H54 (cell line): ENCODE results near the gene SFT2D3.

ENCODE experiments used
- DNase-seq: peaks from one replicate; pipeline ENCODE4 v3.0.0; 2011; ENCODE audit warnings: low spot score, mixed read lengths; ENCODE audit not compliant: insufficient read length
- FAIRE-seq: peaks from 3 replicates; lab custom pipeline; 2011; peaks lifted over from hg19 to GRCh38; lab: Jason Lieb, UNC
- POLR2A ChIP-seq: IDR thresholded peaks from 2 replicates; pipeline ENCODE4 v1.6.1; 2011; ENCODE audit warnings: low read depth, mild to moderate bottlenecking, low read length

The SFT2D3 gene

DNA sequence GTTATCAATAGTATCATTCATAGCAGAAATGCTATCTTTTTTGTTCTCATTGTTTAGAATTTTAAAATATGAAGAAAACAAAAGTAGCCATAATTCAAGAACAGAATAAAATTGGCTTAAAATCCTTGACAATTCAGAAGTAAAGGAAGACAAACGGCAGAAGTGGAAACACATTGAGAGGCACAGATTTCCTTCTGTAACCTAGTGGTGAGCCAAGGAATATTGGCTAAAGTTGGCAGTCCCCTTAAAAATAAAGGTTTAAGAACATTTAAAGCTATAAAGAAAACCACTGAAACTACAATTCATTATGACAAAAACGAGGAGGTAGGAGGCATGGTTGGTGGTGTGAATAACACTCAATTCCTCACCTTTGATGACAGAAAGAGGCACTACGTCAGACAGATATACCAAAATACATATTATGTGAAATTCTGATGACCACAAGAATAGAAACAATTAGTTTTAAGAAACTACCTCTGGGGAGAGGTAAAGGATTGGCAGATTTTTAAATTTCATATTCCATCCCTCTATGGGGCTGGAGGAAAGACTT is 42.3 kb downstream of the SFT2D3 start:
- DNase-seq, result no peak
- TF ChIP-seq POLR2A, result no peak
- FAIRE-seq, result no peak

DNA sequence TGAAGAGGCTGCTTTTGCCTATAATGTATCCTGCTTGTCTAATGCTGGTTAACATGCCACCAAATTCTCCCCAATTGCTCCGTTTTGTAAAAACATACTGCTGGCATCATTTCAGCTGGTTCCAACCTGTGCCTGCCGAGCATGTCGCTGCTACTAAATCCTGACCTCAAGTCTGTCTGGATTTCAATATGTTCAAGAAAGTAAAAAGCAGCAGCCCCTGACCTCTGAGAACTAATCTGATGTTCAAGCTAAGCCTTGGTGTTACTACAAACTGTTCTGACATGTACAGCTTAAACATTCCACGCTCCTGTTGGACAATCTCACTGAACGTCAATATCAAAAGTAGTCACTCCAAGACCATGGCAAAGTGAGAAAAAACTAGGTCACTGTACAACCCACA is 46.3 kb downstream of the SFT2D3 start:
- FAIRE-seq, result no peak
- no peak for DNase-seq
- TF ChIP-seq POLR2A, result no peak

- FAIRE-seq (peak; percentile 33), DNase-seq (peak; percentile 8)
Measured at GRCh38 chr2:127749537-127749936, 48.2 kb downstream of the SFT2D3 start.

DNA sequence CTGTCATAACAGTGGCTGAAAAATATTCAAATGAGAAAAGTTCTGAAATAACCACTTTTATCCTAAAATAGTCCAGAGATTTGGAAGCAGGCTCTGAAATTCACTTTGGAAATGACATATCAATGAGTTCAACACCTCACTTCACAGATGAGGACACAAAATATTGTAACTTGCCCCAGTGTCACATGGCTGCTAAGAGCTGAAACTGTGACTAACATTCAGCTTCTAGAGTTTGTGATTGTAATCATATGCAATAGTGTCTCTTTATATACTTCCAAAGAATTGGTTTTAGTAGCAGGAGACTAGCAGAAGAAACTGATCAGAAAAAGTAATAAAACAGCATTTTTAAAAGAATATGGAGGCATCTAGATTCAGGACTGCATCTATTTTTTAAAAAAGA is 52.1 kb downstream of the SFT2D3 start:
- no peak for TF ChIP-seq POLR2A
- no peak for DNase-seq
- no peak for FAIRE-seq

DNA sequence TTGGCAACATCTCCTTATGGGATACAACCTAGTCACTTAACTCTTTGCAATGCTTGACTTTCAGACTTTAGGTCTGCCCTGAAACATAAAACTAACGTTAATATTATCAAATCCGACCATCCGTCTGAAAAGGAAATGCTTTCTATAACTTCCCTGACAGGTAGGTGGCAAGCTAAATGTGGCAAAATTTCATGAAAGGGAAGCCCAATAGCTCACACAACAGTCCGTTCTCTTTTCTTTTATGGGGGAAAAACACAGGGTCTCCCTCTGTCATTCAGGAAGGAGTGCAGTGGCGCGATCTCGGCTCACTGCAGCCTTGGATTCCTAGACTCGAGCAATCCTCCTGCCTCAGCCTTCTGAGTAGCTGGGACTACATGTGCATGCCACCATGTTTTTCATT is 52.9 kb downstream of the SFT2D3 start:
- no peak for FAIRE-seq

More for the DNA sequence above, 52.9 kb downstream of the SFT2D3 start:
- TF ChIP-seq POLR2A, result no peak
- no peak for DNase-seq
